GM21737 (cell line): Measurements from ENCODE around the gene LRRK1.

Experiments
- ATAC-seq: cut with Tn5 transposase; IDR thresholded peaks from one replicate; pipeline ENCODE4 v1.9.1; 2021; ENCODE audit warnings: mild to moderate bottlenecking, moderate library complexity; ENCODE audit not compliant: unreplicated experiment

LRRK1 gene

DNA sequence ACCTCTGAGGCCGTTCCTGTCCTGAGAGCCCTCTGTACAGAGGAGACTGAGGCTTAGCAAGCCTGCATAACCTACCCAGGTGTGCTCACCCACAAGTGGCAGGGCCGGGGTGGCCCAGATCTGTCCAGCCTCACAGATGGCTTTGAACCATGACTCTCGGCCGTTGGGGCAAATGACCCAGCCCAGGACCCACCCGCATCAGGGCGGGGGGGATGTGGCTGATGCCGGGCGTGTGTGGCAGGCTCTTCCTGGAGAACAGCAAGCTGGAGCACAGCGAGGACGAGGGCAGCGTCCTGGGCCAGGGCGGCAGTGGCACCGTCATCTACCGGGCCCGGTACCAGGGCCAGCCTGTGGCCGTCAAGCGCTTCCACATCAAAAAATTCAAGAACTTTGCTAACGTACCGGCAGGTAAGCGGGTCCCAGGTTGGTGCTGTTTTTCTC, 133.5 kb downstream of the LRRK1 start:
- no peak for ATAC-seq

DNA sequence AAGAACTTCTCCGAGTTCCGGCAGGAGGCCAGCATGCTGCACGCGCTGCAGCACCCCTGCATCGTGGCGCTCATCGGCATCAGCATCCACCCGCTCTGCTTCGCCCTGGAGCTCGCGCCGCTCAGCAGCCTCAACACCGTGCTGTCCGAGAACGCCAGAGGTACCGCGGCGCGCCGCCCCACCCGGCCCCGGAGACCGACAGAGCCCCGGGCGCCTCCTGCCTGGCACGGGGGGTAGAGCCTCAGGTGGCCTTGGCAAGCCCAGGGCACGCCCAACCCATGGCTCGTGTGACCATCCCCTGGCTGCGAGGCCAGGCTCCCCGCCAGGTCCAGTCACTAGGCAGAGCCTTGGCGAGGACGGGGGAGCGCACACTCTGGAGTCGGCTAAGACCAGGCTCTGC, 134.1 kb downstream of the LRRK1 start:
- ATAC-seq, result no peak

DNA sequence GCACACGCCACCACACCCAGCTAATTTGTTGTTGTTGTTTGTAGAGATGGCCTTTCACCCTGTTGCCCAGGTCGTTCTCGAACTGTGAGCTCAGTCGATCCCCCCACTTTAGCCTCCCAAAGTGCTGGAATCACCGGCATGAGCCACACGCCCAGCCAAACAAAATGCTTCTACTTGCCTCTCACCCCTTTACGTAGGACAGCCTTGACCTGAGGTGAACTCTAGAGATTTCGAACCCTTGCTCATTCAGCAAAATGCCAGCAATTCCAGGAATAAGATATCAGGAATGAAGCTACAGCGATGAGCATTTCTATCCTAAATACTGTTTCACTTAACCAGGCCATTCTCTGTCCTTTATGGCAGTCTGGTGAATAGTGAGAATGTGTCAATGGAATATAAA, 135.0 kb downstream of the LRRK1 start:
- ATAC-seq, result no peak

DNA sequence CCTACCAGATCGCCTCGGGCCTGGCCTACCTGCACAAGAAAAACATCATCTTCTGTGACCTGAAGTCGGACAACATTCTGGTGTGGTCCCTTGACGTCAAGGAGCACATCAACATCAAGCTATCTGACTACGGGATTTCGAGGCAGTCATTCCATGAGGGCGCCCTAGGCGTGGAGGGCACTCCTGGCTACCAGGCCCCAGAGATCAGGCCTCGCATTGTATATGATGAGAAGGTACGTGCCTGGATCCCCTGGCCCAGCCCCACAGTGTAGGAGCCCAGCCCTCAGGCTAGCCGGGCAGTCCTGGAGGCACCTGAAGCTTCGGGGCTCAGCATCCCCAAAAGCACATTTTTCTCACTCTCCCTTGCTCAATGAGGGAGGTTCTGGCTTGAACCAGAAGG, 135.8 kb downstream of the LRRK1 start:
- ATAC-seq, result no peak

- ATAC-seq, result no peak
Observed at GRCh38 chr15:101055411-101055810, 136.3 kb downstream of the LRRK1 start.

DNA sequence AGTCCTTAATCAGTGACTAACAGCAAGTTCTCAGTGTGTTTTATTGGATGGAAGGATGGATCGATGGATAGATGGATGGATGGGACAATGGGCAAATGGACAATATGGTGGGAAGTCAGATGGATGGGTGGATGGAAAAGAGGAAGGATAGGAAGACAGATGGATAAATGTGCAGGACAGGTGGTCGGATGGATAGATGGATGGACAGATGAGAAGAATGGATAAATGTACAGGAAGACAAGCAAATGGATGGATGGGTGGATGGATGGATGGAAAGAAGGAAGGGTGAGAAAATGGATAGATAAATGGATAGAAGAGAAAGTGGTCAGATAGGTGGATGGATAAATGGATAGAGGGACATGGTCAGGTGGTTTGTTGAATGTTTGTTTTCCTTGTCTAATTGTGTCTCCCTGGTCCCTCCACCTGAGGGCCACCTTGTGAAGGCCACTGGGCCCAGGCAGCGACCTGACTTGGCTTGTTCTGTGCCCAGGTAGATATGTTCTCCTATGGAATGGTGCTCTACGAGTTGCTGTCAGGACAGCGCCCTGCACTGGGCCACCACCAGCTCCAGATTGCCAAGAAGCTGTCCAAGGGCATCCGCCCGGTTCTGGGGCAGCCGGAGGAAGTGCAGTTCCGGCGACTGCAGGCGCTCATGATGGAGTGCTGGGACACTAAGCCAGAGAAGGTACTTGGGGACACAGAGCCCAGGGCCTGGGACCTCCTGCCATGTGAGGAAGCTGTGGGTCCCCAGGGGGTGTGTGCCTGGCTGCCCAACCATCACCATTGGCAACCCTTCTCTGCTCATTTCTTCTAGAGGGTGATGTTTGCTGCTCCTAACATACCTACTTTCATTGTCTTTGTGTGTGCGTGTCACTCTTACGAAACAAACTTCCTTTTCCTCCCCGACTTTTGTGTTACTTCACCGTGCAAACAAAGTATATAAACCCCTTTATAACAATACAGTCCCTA, 137.5 kb downstream of the LRRK1 start:
- ATAC-seq, result no peak

DNA sequence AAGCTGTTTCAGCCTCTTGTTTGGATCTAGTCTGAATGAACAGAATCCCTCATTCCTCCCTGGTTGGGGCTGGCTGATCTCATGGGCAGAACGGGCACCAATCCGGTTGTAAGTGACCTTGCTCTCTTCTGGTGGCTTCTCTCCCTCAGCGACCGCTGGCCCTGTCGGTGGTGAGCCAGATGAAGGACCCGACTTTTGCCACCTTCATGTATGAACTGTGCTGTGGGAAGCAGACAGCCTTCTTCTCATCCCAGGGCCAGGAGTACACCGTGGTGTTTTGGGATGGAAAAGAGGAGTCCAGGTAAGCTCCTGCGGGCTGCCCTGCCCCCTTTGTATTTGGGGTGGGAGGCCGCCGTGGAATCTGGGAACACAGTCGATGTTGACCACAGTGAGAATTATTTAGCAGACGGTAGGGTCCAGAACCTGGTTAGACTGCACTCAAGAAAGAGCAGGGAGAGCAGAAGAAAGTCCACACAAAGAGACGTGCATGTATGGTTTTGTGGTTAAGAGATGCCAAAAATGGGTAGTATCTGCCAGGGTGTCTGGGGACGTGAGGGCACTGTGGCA, 138.8 kb downstream of the LRRK1 start:
- no peak for ATAC-seq

DNA sequence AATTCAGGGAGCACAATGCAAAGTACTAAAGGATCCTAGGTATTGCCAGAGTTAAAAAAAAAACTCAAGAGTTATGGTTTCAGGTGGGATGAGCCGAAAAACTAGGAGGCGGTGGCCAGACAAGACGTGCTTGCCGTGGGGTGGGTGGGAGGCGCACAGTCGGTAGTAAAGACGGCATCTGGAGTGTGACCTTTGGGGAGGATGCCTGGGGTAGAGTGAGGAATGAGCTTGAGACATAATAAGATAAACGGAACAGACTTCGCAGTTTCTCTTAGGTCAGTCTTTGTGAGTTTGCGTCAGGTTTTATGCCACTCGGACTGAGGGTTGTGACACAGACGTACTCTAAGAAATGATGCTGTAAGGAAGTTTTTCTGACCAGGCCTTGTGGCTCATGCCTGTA, 139.6 kb downstream of the LRRK1 start:
- ATAC-seq, result no peak

DNA sequence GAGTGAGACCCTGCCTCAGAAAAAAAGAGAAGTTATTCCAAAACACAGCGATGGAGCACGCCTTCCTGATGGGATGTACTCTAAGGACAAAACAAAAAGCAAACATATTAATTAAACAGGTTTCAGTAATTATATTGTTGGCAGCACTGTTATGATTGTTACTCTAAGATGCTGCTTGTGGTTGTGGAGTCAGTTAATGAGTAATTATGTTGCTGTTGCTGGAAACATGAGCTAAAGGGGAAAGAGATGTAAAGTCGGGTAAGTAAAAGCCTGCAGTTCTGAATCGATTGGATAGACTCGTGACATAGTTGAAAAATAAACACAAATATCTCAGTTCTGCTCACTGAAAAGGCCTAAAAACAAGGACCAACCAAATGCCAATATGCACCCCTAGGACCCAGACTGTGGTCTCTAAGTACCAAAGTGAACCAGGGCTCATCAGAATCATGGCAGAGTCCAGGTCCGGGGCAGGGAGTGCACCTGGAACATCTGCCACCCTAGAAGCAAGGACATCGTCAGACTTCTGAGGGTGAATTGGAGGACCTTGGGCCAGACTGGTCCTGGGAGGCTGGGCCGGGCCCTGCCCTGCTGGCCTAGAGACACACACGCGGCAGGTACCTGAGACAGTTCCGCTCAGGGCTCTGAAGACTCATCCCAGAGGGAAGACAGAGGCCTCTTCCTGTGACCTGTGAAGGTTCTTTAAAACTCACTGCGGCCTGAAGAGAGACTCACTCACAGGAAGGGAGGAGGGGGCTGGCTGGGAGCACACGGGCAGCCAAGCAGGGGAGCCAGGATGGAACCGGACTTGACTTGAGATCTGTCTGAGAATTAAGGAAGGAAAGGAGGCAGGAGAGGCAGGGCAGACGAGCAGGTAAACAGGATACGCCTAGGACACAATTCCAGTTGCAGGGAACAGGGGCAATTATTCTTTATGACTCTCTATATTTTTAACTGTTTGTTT, 140.5 kb downstream of the LRRK1 start:
- ATAC-seq, result no peak

DNA sequence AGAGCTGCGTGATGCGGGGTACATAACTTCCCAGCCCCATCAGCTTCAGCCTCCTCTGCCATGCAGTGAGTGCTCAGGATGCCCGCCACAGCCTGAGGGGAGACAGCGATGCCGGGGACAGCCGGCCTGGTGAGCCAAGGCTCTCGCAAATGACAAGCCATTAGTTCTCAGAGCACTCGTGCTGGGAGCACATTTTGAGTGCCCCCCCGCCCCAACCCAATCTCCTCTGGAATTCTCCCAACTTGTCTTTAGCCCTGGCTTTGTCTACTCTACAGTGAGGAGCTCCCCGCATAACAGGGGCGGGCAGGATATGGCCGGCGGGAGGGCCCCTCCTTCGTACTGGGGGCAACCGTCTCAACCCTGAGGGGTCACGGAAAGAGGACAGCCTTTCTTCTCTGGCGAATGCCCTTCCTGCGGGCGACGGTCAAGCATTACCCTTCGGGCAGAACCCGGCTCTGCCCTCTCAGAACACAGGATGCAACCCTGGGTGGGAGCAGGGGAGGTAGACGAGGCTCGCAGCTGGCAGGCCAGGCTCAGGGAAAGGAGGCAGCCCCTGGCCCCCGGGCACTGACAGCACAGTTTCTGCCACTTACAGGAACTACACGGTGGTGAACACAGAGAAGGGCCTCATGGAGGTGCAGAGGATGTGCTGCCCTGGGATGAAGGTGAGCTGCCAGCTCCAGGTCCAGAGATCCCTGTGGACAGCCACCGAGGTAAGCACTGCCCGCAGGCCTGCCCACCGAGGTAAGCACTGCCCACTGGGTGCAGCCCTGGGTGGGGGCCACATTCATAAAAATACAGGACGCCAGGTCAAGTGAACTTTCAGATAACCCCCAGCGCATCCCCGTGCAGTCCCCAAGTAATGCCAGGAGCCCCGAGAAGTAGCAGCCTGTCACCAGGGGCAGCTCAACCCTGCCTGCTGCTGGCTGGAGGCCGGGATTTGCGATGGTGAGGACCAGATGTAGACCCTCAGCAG, 141.7 kb downstream of the LRRK1 start:
- ATAC-seq, result no peak

DNA sequence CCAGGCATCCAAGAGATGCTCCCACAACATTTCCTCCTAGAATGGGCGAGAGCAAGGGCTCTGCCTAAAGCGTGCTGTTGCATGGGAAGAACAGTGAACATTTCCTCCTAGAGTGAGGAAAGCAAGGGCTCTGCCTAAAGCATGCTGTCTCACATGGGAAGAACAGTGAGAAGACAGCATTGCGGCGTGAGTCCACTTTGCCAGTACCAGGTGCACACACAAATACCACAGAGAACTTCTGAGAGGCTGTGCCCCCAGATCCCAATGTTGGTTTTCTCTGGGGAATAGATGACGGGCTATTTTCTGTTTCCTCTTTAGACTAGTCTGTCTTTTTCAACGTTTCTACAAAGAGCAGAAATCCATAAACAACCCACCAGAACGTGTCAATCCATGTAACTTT, 142.9 kb downstream of the LRRK1 start:
- no peak for ATAC-seq

DNA sequence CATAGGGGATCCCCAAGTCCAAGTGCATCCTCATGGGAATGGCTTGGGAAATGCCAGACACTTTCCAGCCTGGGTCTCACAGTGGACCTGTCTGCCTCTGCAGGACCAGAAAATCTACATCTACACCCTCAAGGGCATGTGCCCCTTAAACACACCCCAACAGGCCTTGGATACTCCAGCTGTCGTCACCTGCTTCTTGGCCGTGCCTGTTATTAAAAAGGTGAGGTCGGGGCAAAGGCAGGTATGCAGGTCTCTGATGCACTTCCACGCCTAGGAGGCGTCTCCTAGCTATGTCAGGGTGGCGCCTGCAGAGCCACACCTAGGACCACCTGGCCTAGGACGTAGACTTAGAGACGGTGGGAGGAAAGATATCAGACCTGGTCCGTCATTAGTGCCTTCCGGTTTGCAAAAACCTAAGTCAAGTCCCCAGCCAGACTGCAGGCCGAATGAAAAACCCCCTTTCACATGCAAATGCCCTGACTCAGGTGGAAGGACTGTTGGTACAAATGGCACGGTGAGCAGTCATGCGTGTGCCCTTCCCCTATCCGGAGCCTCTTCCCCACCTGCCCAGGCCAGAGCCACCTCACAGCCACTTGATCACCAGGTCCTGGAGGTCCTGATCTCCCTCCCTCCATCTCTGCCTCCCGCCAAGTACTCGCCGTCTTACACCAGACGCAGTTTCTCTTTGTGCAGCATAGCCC, 143.5 kb downstream of the LRRK1 start:
- no peak for ATAC-seq

DNA sequence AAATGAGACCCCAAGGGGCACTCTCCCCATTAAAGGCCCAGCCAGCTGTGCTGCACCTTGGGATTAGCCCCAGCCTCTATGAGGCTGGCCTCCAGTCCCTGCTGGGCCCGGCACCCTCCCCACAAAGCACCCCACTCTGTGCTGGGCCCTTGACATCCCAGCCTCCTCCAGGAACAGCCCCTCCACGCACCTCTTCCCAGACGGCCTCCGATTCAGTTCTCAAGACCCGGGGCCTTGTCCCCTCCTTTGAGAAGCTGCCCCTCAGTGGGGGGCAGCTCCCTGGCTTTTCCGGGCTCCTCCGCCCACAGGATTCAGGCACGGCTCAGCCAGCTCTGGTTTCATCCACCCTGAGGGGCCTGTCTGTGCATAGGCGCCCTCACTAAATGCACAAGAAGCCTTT, 144.1 kb downstream of the LRRK1 start:
- ATAC-seq, result no peak

GRCh38 chr15:101063891-101064794, 145.0 kb downstream of the LRRK1 start:
- ATAC-seq, result no peak

DNA sequence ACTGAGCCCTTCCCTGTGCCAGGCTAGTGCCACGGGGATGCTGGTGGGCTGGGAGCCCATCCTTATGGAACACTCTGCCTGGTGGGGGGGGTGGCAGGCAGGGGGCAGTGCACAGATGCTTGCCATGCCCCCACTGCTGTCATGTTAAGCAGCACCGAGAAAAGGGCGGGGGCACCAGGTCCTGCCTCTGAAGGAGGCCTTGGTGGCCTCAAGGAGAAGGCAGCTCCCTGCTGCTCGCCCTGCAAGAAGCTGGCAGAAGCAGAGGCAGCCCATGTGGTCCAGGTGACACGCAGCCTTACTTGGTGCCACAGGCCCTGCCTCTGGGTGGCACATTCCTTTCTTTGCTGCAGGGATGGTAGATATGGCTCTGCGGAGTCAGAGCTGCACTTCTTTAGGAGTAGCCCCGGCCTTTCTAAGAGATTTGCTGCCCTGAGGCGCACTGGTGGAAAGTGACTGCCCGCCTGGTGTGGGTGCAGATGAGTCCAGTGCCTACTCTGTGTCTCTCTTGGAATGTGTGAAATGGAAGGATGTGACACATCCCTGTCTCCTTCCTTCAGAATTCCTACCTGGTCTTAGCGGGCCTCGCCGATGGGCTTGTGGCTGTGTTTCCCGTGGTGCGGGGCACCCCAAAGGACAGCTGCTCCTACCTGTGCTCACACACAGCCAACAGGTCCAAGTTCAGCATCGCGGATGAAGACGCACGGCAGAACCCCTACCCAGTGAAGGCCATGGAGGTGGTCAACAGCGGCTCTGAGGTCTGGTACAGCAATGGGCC, 145.8 kb downstream of the LRRK1 start:
- ATAC-seq, result no peak

DNA sequence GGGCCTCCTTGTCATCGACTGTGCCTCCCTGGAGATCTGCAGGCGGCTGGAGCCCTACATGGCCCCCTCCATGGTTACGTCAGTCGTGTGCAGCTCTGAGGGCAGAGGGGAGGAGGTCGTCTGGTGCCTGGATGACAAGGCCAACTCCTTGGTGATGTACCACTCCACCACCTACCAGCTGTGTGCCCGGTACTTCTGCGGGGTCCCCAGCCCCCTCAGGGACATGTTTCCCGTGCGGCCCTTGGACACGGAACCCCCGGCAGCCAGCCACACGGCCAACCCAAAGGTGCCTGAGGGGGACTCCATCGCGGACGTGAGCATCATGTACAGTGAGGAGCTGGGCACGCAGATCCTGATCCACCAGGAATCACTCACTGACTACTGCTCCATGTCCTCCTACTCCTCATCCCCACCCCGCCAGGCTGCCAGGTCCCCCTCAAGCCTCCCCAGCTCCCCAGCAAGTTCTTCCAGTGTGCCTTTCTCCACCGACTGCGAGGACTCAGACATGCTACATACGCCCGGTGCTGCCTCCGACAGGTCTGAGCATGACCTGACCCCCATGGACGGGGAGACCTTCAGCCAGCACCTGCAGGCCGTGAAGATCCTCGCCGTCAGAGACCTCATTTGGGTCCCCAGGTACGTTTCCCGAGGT, 146.5 kb downstream of the LRRK1 start:
- ATAC-seq, result no peak
